ENCODE data around the gene SP4.

- TF ChIP-seq CTCF (conservative IDR thresholded peaks at IDR 0.05; ENCODE audit: low read depth, low read length) (no peak), EZH2 (IDR thresholded peaks at IDR 0.05; ENCODE audit: borderline replicate concordance, low read depth, low read length, poor library complexity, severe bottlenecking) (no peak)
These were observed 42.0 kb downstream of the SP4 start for GRCh38 chr7:21469894-21470293.
